ENCODE results near the gene ATG4C. TPM values are rescaled to one million over a fixed set of nuclear protein-coding genes. Genes with fewer than 3 reads are reported as not detected.

ATG4C gene
- total RNA-seq, 1 donor from 2014 or later: 7.3 TPM

DNA sequence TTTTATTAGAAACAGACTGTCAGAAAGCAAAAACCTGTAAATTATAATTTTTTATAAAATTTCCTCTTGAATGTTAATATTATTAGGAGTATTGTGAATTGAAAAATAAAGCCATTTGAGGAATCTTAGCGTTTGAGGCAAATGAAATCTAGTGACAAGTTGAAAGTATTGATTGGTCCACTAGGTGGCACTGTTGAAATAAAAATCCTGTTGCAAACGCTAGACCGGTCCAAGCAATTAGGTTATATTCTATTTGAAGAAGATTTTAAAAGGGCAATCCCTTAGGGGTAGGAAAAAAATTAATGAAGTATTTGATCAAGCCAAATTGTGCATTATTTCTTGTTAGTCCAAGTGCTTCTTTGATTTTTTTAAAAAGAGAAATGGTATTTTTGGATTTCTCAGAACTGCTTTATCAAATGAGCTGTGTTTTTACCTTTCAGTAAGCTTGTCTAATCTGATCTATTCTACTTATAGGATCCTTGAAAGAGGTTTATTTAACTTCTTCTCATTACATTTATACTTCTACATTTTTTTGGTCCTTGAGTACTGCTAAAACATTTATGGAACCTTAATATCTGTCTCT is 57.7 kb downstream of the ATG4C start:
- no peak overlapping the region for H3K27ac Mint-ChIP-seq (ENCODE audit: unreplicated experiment)
- peaks cover 2% of the 10 kb centered on the region for H3K27me3 Mint-ChIP-seq (ENCODE audit: unreplicated experiment)
- DNase-seq (ENCODE audit: low spot score): peak; percentile 45
- H3K4me3 Mint-ChIP-seq (ENCODE audit: unreplicated experiment): no peak overlapping the region
- H3K36me3 Mint-ChIP-seq (ENCODE audit: low read depth, unreplicated experiment): no peaks in the 10 kb centered on the region
- no peaks in the 10 kb centered on the region for H3K4me1 Mint-ChIP-seq (ENCODE audit: unreplicated experiment)
- no peaks in the 10 kb centered on the region for H3K9me3 Mint-ChIP-seq (ENCODE audit: unreplicated experiment)
- TF ChIP-seq, protein P1, sequence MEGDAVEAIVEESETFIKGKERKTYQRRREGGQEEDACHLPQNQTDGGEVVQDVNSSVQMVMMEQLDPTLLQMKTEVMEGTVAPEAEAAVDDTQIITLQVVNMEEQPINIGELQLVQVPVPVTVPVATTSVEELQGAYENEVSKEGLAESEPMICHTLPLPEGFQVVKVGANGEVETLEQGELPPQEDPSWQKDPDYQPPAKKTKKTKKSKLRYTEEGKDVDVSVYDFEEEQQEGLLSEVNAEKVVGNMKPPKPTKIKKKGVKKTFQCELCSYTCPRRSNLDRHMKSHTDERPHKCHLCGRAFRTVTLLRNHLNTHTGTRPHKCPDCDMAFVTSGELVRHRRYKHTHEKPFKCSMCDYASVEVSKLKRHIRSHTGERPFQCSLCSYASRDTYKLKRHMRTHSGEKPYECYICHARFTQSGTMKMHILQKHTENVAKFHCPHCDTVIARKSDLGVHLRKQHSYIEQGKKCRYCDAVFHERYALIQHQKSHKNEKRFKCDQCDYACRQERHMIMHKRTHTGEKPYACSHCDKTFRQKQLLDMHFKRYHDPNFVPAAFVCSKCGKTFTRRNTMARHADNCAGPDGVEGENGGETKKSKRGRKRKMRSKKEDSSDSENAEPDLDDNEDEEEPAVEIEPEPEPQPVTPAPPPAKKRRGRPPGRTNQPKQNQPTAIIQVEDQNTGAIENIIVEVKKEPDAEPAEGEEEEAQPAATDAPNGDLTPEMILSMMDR (IDR thresholded peaks at IDR 0.05; ENCODE audit: unreplicated experiment): peak; percentile 92

DNA sequence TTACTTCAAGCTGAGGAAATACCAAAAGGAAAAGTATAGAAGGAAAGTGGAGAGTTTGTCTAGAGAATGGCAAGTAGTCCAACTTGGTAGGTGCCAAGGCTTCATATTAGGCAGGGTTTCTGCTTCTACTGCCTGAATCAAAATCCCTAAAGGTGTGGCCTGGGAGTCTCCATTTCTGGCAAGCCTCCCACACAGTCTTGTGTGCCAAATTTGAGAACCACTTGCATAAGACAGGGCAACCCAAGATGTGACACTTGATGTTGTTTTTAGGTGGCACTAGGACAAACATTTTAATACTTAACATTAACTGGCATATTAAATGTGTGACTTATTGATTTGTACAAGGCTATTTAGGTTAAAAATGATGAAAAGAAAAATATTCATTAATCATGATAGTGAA is 60.1 kb downstream of the ATG4C start:
- Mint-ChIP-seq H3K4me3 (ENCODE audit: unreplicated experiment) (no peak overlapping the region), H3K36me3 (ENCODE audit: low read depth, unreplicated experiment) (no peaks in the 10 kb centered on the region), H3K9me3 (ENCODE audit: unreplicated experiment) (no peaks in the 10 kb centered on the region), H3K4me1 (ENCODE audit: unreplicated experiment) (peaks cover 2% of the 10 kb centered on the region), H3K27me3 (ENCODE audit: unreplicated experiment) (peaks cover 2% of the 10 kb centered on the region), H3K27ac (ENCODE audit: unreplicated experiment) (no peak overlapping the region)
- TF ChIP-seq, protein P1 (IDR thresholded peaks at IDR 0.05; ENCODE audit: unreplicated experiment): no peak
- DNase-seq (ENCODE audit: low spot score): no peak

DNA sequence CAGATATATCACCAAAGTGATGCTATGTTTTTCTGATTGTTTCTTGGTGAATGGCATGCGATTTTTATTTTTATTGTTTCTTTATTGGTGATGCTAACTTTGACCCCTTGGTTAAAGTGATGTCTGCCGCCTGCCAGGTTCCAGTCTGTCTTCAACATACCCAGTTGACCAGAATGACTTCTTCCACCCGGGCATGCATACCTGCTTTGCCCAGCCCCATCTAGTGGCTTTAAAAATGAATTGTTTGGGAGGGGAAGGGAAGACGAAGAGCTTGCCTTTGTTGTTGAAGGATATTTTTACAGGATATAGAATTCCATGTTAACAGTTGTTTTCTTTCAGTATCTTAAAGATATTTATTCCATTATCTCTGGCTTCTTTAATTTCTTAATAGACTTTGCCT is 65.1 kb downstream of the ATG4C start:
- Mint-ChIP-seq H3K27me3 (ENCODE audit: unreplicated experiment) (no peaks in the 10 kb centered on the region), H3K9me3 (ENCODE audit: unreplicated experiment) (no peaks in the 10 kb centered on the region), H3K36me3 (ENCODE audit: low read depth, unreplicated experiment) (no peaks in the 10 kb centered on the region), H3K4me3 (ENCODE audit: unreplicated experiment) (no peak overlapping the region), H3K4me1 (ENCODE audit: unreplicated experiment) (peaks cover 7% of the 10 kb centered on the region), H3K27ac (ENCODE audit: unreplicated experiment) (no peak overlapping the region)
- DNase-seq (ENCODE audit: low spot score): no peak
- TF ChIP-seq, protein P1 (IDR thresholded peaks at IDR 0.05; ENCODE audit: unreplicated experiment): no peak

GRCh38 chr1:62852253-62852652 is 68.3 kb downstream of the ATG4C start:
- Mint-ChIP-seq H3K4me1 (ENCODE audit: unreplicated experiment) (peaks cover 11% of the 10 kb centered on the region), H3K27ac (ENCODE audit: unreplicated experiment) (no peak overlapping the region)

DNA sequence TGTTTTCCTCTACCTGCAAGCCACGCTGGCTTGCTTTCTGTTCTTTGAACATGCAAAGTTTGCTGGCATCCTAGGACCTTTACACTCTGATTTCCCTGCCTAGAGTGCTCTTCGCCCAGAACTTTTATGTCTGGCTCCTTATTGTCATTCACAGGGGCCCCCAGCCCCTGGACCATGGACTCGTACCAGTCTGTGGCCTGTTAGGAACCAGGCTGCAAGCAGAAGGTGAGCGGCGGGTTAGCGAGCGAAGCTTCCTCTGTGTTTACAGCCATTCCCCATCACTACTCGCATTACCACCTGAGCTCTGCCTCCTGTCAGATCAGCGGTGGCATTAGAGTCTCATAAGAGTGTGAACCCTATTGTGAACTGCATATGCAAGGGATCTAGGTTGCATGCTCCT is 73.0 kb downstream of the ATG4C start:
- DNase-seq (ENCODE audit: low spot score): no peak

More at GRCh38 chr1:62852253-62852652, 68.3 kb downstream of the ATG4C start:
- H3K27me3 Mint-ChIP-seq (ENCODE audit: unreplicated experiment): no peaks in the 10 kb centered on the region
- H3K9me3 Mint-ChIP-seq (ENCODE audit: unreplicated experiment): no peaks in the 10 kb centered on the region
- H3K36me3 Mint-ChIP-seq (ENCODE audit: low read depth, unreplicated experiment): no peaks in the 10 kb centered on the region
- DNase-seq (ENCODE audit: low spot score): no peak
- TF ChIP-seq, protein P1 (IDR thresholded peaks at IDR 0.05; ENCODE audit: unreplicated experiment): no peak
- H3K4me3 Mint-ChIP-seq (ENCODE audit: unreplicated experiment): no peak overlapping the region

More for the DNA sequence above, 73.0 kb downstream of the ATG4C start:
- Mint-ChIP-seq H3K36me3 (ENCODE audit: low read depth, unreplicated experiment) (no peaks in the 10 kb centered on the region), H3K4me3 (ENCODE audit: unreplicated experiment) (no peak overlapping the region), H3K27me3 (ENCODE audit: unreplicated experiment) (no peaks in the 10 kb centered on the region), H3K27ac (ENCODE audit: unreplicated experiment) (no peak overlapping the region), H3K4me1 (ENCODE audit: unreplicated experiment) (peaks cover 4% of the 10 kb centered on the region), H3K9me3 (ENCODE audit: unreplicated experiment) (no peaks in the 10 kb centered on the region)
- TF ChIP-seq, protein P1 (IDR thresholded peaks at IDR 0.05; ENCODE audit: unreplicated experiment): no peak

Data from endothelial cell (in vitro differentiated cells).